Measurements from ENCODE around the gene RPL37A.

Gene RPL37A

DNA sequence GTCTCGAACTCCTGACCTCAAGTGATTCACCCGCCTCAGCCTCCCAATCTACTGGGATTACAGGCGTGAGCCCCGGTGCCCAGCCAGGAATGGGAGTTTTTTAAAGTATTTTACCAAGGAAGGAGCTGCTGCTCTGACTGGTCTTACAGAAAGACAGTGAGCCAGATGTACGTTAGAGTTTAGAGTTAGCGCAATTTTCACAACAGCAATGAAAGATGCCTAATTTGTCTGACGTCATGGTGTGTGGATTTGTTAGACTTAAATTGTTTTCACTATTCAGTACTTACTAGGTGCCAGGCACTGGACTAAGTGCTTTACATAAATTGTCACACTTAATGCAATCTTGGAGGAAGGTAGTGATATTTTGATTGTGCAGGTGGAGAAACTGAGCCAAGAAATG, 12.4 kb upstream of the RPL37A start:
- TF ChIP-seq, protein P1, sequence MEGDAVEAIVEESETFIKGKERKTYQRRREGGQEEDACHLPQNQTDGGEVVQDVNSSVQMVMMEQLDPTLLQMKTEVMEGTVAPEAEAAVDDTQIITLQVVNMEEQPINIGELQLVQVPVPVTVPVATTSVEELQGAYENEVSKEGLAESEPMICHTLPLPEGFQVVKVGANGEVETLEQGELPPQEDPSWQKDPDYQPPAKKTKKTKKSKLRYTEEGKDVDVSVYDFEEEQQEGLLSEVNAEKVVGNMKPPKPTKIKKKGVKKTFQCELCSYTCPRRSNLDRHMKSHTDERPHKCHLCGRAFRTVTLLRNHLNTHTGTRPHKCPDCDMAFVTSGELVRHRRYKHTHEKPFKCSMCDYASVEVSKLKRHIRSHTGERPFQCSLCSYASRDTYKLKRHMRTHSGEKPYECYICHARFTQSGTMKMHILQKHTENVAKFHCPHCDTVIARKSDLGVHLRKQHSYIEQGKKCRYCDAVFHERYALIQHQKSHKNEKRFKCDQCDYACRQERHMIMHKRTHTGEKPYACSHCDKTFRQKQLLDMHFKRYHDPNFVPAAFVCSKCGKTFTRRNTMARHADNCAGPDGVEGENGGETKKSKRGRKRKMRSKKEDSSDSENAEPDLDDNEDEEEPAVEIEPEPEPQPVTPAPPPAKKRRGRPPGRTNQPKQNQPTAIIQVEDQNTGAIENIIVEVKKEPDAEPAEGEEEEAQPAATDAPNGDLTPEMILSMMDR (IDR thresholded peaks at IDR 0.05): no peak
- no peak overlapping the region for H3K4me3 ChIP-seq
- no peak for DNase-seq (ENCODE audit: low spot score)
- H3K27ac ChIP-seq: peak overlapping the region in 1 of 2 donors; percentile 73

DNA sequence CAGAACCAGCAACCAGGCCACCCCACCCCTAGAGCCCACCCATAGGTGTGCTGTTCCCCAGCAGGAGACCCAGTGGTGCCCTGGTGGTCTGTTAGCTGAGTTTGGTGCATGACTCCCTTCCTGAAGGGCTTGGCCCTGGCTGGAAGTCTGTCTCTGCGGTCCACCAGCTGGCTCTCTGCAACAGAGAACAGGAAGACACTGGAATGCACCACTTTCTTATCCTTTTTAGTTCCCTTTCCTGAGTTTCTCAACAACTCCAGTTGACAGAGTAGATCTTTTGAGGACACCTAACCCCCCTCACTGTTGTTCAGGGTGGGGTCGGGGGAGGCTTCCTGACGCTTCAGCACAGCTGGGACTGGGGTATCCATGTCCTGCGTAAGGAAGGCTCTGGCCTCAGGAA, 11.9 kb upstream of the RPL37A start:
- H3K27ac ChIP-seq: peak overlapping the region in 1 of 2 donors; percentile 73
- TF ChIP-seq, protein P1 (IDR thresholded peaks at IDR 0.05): no peak
- no peak overlapping the region for H3K4me3 ChIP-seq
- DNase-seq (ENCODE audit: low spot score): no peak

DNA sequence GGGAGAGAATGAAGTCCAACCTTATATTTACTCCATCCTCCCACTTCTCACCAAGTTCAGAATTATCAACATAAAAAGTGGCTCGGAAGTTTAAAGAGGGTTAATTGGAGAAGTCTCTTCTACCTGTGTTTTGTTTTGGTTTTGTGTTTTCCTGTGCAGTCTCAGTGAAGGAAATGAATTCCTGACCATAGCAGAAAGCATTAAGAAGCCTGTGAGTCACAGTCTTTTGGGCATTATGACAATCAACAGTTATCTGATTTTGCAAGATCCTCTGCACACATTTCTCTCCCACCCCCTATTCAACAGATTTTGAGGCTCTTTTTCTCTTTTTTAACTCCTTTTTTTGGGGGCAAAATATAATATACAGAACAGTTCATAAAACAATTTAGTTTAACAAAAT, 8.6 kb upstream of the RPL37A start:
- TF ChIP-seq, protein P1 (IDR thresholded peaks at IDR 0.05): no peak
- H3K4me3 ChIP-seq: no peak overlapping the region
- DNase-seq (ENCODE audit: low spot score): no peak
- no peak overlapping the region for H3K27ac ChIP-seq

DNA sequence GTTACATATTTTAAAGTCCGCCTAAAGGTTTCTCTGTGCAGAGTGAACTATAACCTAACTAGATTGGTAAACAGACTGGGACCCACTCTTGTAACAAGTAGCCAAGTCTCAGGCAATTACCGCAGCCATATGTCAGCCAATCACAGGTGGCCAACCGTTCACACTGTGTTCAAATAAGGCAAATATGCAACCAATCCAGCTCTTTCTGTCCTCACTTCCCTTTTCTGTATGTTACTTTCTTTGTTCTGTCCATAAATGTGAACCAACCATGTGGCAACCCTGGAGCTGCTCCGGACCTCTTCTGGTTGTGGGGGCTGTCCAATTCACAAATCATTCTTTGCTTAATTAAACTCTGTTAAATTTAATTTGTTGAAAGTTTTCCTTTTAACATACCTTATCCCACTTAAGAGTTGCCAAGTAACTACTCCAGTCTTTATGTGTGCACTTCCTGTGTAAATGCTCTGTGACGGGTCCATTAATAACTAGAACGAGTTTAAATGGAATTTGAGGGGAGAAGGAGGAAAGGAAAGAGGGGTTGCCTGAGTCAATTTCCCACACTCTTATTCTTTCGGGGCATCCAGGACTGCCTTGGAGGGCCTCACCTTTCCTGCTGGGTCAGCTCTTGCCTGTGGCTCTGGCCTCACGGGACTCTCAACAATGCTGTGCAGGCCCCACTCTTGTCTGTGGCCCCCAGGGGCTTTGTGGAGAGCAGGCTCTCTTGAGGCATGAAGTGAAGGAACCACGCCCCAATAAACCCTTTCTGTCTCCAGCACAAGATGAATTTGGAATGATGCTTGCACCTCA, 6.6 kb upstream of the RPL37A start:
- H3K27ac ChIP-seq: no peak overlapping the region
- TF ChIP-seq, protein P1 (IDR thresholded peaks at IDR 0.05): no peak
- H3K4me3 ChIP-seq: no peak overlapping the region
- DNase-seq (ENCODE audit: low spot score): no peak

DNA sequence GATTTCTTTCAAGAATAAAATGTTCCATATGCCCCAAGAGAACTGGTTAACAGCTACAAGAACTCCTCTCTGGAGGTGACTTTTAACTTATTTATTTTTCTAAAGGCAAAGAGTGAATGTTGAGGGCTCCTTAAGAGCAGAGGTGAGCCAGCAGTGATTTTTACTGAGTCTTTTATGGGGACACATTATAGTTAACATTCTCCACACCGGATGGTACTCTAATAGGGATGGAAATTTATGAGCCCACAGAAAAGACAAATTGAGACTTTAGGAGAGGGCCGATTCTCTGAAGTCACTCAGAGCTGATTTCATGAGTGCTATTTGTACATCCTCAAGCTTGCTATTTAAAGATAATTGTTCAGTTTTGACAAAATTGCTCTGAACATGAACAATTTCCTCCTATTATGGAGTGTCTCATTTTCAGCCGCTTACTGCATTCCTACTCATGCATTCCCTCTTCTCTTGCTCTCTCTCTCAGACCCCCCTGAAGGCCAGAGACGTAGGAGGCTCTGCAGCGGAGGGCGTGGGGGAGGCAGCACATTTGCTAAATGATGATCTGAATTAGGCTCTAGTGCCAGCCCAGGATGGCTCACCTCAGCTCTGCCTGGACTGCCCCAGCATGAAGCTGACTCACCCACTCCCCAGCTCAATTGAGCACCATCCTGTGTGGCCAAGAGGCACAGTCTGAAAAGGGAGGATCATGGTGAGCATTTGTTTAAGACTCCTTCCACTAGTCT, 5.9 kb upstream of the RPL37A start:
- no peak overlapping the region for H3K27ac ChIP-seq
- TF ChIP-seq, protein P1 (IDR thresholded peaks at IDR 0.05): no peak
- no peak for DNase-seq (ENCODE audit: low spot score)
- no peak overlapping the region for H3K4me3 ChIP-seq

DNA sequence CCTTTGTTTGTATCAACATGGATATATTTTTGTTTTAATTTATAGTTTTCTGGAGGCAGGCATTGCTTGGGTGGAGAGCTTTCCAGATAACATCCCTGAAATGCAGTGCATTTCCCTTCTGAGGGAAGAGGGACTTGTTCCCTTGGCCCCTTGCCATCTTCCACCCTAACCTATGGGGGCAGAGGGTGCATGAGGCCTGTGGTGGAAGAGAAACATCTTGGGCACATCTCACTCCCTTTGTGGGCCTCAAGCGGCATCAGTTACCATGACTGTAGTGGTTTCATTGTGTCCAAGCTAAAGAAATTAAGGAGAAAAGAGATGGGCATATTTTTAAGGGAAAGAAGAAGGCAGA, 5.3 kb upstream of the RPL37A start:
- TF ChIP-seq, protein P1 (IDR thresholded peaks at IDR 0.05): no peak
- Histone ChIP-seq H3K27ac (no peak overlapping the region), H3K4me3 (no peak overlapping the region)
- no peak for DNase-seq (ENCODE audit: low spot score)

DNA sequence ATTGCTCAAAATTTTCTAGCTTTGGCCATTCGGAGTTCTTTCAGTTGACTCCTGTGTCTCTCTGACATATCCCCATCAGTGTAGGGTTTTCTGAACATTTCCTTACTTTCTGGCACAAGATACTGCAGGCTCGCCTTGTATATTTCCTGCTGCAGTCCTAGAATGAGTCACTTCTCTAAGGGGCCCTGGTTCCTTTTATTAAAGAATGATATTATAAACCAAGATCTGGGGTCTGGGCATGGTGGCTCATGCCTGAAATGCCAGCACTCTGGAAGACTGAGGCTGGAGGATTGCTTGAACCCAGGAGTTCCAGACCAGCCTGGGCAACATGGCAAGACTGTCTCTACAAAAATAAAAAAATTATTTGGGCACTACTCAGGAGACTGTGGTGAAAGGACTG, 3.0 kb upstream of the RPL37A start:
- peak; percentile 59 for DNase-seq (ENCODE audit: low spot score)

More for the DNA sequence above, 3.0 kb upstream of the RPL37A start:
- TF ChIP-seq, protein P1 (IDR thresholded peaks at IDR 0.05): no peak
- Histone ChIP-seq H3K4me3 (no peak overlapping the region), H3K27ac (no peak overlapping the region)

Measured in coronary artery (tissue), 2 donors.